Glutamatergic neuron (in vitro differentiated cells): Measurements from ENCODE around the gene DUS3L. TPM values are rescaled to one million over a fixed set of nuclear protein-coding genes. Genes with fewer than 3 reads are reported as not detected.
A peak's percentile ranks its signal among the peaks of the same experiment; 100 is the strongest.

Experiments
- DNase-seq: peaks from one replicate; pipeline ENCODE4 v3.0.0; 2022
- H3K27ac Mint-ChIP-seq: one replicate; pipeline ENCODE4 v1.8.0; 2020; ENCODE audit warnings: mild to moderate bottlenecking, mixed read lengths, inconsistent platforms; ENCODE audit not compliant: unreplicated experiment
- H3K27me3 Mint-ChIP-seq: one replicate; pipeline ENCODE4 v1.8.0; 2020; ENCODE audit warnings: mild to moderate bottlenecking, moderate library complexity, mixed read lengths, inconsistent platforms; ENCODE audit not compliant: unreplicated experiment
- H3K36me3 Mint-ChIP-seq: one replicate; pipeline ENCODE4 v1.8.0; 2020; ENCODE audit warnings: mild to moderate bottlenecking, mixed read lengths, inconsistent platforms; ENCODE audit not compliant: unreplicated experiment
- H3K4me1 Mint-ChIP-seq: one replicate; pipeline ENCODE4 v1.8.0; 2020; ENCODE audit warnings: mild to moderate bottlenecking, low read depth, mixed read lengths, inconsistent platforms; ENCODE audit not compliant: unreplicated experiment
- H3K4me3 Mint-ChIP-seq: one replicate; pipeline ENCODE4 v1.8.0; 2020; ENCODE audit warnings: mild to moderate bottlenecking, mixed read lengths, inconsistent platforms; ENCODE audit not compliant: unreplicated experiment
- H3K9me3 Mint-ChIP-seq: one replicate; pipeline ENCODE4 v1.8.0; 2020; ENCODE audit warnings: mild to moderate bottlenecking, moderate library complexity, mixed read lengths, inconsistent platforms; ENCODE audit not compliant: unreplicated experiment
- total RNA-seq: library from RNA; stranded (reverse); fragmentation: NEBNext Ultra II Directional; extraction: Animal tissue kit (Norgen Biotek cat#: 25700); gene quantifications from one replicate; pipeline ENCODE4 v1.2.1, GENCODE V29; 2021; ENCODE audit not compliant: unreplicated experiment
- TF ChIP-seq, protein P1 (sequence below): fragments of 200-600 bp; sonication (generic); IDR thresholded peaks from one replicate; pipeline ENCODE4 v1.5.0; 2021; ENCODE audit not compliant: partially characterized antibody, unreplicated experiment

The DUS3L gene
- total RNA-seq, 1 donor from 2014 or later = 22.4 TPM

GRCh38 chr19:5806133-5806489, 15.1 kb upstream of the DUS3L start:
- DNase-seq = no peak
- H3K9me3 Mint-ChIP-seq = peaks cover 5% of the 10 kb centered on the region
- TF ChIP-seq, protein P1, sequence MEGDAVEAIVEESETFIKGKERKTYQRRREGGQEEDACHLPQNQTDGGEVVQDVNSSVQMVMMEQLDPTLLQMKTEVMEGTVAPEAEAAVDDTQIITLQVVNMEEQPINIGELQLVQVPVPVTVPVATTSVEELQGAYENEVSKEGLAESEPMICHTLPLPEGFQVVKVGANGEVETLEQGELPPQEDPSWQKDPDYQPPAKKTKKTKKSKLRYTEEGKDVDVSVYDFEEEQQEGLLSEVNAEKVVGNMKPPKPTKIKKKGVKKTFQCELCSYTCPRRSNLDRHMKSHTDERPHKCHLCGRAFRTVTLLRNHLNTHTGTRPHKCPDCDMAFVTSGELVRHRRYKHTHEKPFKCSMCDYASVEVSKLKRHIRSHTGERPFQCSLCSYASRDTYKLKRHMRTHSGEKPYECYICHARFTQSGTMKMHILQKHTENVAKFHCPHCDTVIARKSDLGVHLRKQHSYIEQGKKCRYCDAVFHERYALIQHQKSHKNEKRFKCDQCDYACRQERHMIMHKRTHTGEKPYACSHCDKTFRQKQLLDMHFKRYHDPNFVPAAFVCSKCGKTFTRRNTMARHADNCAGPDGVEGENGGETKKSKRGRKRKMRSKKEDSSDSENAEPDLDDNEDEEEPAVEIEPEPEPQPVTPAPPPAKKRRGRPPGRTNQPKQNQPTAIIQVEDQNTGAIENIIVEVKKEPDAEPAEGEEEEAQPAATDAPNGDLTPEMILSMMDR = peak; percentile 33
- H3K27ac Mint-ChIP-seq = no peak overlapping the region
- H3K27me3 Mint-ChIP-seq = peaks cover 18% of the 10 kb centered on the region
- H3K36me3 Mint-ChIP-seq = no peaks in the 10 kb centered on the region
- H3K4me3 Mint-ChIP-seq = no peak overlapping the region
- peaks cover 7% of the 10 kb centered on the region for H3K4me1 Mint-ChIP-seq

DNA sequence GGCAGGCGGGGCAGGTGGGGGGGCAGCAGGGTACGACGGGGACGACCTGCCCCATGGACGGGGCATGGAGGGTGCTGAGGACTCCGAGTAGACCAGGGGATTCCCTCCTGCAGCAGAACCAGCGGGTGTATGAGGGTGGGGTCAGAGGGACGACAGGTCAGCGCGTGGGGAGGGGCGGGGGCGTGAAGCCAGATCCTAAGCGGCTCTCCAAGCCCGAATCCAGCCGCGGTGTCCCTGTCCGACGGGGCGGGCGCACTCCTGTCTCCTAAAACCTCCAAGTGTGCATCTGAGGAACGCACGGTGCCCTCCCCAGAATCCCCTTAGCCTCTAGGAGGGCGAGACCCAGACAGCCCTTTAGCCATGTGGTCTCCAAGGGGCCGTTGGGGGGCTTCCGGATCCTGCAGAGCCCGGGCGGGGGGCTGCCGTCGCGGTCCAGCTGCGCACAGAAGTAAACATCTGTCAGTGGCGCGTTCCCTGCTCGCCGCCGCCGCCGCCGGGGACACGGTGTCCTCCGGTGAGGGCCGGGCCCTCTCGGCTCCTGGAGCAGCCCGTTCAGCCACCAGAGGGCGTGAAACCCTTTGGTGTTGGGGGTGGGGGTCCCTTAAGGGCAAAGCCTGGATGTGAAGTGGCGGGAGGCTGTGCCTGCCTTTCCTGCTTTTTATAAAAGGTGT, 14.6 kb upstream of the DUS3L start:
- H3K9me3 Mint-ChIP-seq = peaks cover 5% of the 10 kb centered on the region
- peaks cover 19% of the 10 kb centered on the region for H3K27me3 Mint-ChIP-seq
- peaks cover 7% of the 10 kb centered on the region for H3K4me1 Mint-ChIP-seq
- no peak overlapping the region for H3K27ac Mint-ChIP-seq
- H3K4me3 Mint-ChIP-seq = no peak overlapping the region
- TF ChIP-seq, protein P1 = peak; percentile 85
- DNase-seq = peak; percentile 93
- H3K36me3 Mint-ChIP-seq = no peaks in the 10 kb centered on the region

GRCh38 chr19:5804516-5805461, 13.8 kb upstream of the DUS3L start, which contains the start of gene NRTN:
NRTN (plus strand) TSS chr19:5805067; CDS start chr19:5824166, 19,099 bp downstream.
- peaks cover 20% of the 10 kb centered on the region for H3K27me3 Mint-ChIP-seq
- peaks cover 7% of the 10 kb centered on the region for H3K4me1 Mint-ChIP-seq
- peaks cover 5% of the 10 kb centered on the region for H3K9me3 Mint-ChIP-seq
- DNase-seq = peak; percentile 48
- no peaks in the 10 kb centered on the region for H3K36me3 Mint-ChIP-seq
- H3K4me3 Mint-ChIP-seq = peak within 1 kb of the TSS; percentile 42
- H3K27ac Mint-ChIP-seq = no peak within 1 kb of the TSS
- TF ChIP-seq, protein P1 = no peak

- Mint-ChIP-seq H3K27me3 (peaks cover 20% of the 10 kb centered on the region), H3K4me1 (peaks cover 7% of the 10 kb centered on the region), H3K9me3 (peaks cover 2% of the 10 kb centered on the region), H3K36me3 (no peaks in the 10 kb centered on the region), H3K27ac (no peak overlapping the region), H3K4me3 (peak overlapping the region; percentile 42)
- TF ChIP-seq, protein P1 = peak; percentile 90
- DNase-seq = peak; percentile 98
These were observed 13.0 kb upstream of the DUS3L start for GRCh38 chr19:5803752-5804515.
